ENCODE data around the gene HEG1.
"Not testable (repeated sequence)": the region's sequence is repeated elsewhere in the genome, so short reads cannot be mapped to it uniquely, and the experiment has no call there.

HEG1 gene, protein sequence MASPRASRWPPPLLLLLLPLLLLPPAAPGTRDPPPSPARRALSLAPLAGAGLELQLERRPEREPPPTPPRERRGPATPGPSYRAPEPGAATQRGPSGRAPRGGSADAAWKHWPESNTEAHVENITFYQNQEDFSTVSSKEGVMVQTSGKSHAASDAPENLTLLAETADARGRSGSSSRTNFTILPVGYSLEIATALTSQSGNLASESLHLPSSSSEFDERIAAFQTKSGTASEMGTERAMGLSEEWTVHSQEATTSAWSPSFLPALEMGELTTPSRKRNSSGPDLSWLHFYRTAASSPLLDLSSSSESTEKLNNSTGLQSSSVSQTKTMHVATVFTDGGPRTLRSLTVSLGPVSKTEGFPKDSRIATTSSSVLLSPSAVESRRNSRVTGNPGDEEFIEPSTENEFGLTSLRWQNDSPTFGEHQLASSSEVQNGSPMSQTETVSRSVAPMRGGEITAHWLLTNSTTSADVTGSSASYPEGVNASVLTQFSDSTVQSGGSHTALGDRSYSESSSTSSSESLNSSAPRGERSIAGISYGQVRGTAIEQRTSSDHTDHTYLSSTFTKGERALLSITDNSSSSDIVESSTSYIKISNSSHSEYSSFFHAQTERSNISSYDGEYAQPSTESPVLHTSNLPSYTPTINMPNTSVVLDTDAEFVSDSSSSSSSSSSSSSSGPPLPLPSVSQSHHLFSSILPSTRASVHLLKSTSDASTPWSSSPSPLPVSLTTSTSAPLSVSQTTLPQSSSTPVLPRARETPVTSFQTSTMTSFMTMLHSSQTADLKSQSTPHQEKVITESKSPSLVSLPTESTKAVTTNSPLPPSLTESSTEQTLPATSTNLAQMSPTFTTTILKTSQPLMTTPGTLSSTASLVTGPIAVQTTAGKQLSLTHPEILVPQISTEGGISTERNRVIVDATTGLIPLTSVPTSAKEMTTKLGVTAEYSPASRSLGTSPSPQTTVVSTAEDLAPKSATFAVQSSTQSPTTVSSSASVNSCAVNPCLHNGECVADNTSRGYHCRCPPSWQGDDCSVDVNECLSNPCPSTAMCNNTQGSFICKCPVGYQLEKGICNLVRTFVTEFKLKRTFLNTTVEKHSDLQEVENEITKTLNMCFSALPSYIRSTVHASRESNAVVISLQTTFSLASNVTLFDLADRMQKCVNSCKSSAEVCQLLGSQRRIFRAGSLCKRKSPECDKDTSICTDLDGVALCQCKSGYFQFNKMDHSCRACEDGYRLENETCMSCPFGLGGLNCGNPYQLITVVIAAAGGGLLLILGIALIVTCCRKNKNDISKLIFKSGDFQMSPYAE (N-terminal part only)

DNA sequence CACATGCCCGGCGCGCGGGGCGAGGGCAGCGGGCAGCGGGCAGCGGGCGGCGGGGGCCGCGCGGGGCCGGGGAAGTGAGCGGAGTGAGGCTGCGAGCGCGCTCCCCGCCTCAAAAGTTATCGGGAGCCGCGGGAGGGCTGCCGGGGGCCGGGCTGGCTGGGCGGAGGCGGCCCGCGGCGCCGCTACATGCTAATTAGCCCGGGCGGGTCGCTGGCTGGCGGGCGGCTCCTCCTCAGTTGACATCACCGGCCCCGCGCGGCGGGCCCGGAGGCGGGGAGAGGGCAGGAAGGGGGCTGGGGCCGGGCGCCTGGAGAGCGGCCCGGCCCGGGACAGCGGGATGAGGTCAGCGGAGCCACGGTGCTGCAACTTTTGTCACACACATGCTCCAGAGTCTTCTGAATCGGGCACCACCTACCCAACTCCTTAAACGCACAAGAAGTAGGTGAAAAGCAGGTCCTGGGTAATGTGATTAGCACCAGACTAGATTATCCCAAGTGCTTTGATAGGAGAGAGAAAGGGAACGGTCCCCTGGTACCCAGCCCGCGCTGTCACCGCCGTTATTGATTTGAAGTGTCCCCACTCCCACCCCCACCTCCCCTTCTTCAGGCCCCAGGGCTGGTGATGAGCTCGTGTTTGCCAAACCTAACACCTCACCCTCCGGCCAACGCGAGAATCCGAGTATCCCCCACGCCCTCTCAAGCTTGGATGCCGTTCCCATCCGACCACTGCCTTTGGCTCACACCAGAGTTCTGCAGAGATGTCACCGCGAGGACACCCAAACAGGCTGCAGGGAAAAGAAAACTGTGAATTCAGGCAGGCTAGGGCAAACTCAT, at the start of gene HEG1:
Gene HEG1 (minus strand): TSS at position 85 of the 833 bp plus-strand sequence. CDS start 107 bp downstream, outside the sequence.
- intact Hi-C loops (cut with DNase I), result loop anchor here (5.0 to 10.0 kb wide), 2 partner anchors 59 to 69 kb away; no protein-coding TSS in a partner anchor
- DNase-seq, result peak; percentile 49 to 93 (median 83)

DNA sequence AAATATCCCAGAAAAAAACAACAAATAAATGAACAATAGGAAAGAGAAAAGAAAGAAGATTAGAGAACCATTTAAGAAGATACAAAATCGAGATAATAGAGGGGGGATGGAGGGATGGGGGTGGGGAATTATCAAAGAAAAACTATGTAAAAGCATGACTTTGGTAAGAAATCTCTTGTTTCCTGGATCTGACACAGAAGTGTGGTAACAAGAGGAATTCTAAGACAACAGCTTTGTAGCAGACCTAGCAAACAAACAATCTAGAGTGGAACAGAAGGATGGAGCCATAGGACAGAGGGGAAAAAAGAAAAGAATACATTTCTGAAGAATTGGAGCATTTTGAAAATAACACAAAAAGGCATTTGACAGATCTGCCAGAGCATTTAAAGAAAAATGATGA, 49.3 kb upstream of the HEG1 start:
- intact Hi-C loops (cut with DNase I), result no loop called here

DNA sequence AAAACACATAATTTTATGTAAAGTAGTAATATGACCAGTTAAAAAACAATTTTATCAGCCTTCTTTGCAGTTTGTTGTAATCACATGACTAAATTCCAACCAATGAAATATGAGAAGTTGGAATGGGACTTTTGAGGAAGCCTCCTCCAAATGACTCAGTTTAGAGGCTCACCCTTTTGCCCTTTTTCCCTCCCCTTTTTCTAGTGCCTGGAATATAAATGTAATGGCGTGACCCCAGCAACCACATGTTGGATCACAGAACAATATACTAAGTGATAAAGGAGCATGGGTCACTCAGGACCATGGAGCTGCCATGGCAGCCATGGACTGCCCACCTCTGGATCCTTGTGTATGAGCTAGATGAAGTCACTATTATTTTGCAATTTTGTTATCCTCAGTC, 48.8 kb upstream of the HEG1 start:
- no peak for DNase-seq
- intact Hi-C loops (cut with DNase I), result no loop called here

More for the DNA sequence above, 49.3 kb upstream of the HEG1 start:
- DNase-seq, result no peak

DNA sequence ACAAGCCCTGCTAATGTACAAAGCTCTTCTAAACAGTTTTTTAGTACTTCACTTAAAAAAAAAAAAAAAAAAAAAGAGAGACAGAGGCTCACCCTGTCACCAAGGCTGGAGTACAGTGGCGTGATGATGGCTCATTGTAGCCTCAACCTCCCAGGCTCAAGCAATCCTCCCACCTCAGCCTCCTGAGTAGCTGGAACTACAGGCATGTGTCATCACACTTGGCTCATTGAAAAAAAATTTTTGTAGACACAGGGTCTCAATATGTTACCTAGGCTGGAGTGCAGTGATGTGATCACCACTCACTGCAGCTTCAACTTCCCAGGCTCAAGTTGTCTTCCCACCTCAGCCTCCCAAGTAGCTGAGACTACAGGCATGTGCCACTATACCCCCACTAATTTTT, 47.6 kb upstream of the HEG1 start:
- intact Hi-C loops (cut with DNase I), result no loop called here
- no peak for DNase-seq

DNA sequence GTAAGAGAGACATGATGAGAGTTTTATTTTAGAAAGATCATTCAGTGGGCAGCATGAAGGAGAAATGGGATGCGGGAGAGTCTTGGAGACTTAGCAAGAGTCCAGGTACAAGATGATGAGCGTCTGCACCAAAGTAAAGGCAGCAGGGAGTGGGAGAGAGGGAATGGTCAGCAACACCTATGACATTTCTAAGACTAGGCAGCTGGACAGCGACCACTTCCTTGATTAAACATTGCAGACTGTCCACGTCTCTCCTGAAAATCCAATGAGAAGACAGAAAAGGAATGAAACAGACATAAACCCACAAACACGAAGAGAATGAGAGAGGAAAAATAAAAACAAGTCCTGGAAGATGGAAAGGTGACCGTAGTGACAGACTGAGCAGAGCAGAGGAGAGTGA, 46.7 kb upstream of the HEG1 start:
- intact Hi-C loops (cut with DNase I), result no loop called here

DNA sequence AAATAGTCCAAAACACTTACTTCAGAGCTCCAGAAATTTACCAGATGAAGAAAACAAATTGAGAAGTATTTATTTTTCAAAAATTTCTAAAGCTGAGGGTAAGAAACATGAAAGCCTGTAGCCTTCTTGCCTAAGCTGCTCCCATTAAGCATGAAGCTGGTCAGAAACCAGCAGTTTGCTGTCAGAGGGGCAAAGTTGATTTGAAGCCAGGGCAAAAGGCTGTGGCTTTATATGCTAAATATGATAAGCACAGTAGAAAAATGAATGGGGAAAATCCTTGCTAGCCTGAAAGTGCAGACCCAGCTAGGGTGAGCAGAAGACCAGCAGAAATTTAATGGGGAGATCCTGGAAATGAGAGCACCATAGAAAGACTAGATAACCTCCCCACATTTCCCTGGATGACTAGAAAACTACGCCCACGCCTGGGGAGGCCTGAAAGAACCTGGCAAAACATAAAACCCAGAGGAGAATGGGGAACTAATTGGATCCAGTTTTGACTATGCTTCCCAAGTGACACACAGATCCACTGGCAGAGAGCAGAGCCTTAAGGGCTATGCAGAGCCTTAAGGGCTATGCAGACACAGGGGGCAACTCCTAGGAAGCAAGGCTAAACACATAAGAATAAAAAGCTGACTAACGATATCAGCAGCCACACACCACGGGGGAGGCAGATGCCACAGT, 43.0 kb upstream of the HEG1 start:
- intact Hi-C loops (cut with DNase I), result no loop called here
- DNase-seq, result no peak

More for the DNA sequence above, 46.7 kb upstream of the HEG1 start:
- DNase-seq, result no peak

DNA sequence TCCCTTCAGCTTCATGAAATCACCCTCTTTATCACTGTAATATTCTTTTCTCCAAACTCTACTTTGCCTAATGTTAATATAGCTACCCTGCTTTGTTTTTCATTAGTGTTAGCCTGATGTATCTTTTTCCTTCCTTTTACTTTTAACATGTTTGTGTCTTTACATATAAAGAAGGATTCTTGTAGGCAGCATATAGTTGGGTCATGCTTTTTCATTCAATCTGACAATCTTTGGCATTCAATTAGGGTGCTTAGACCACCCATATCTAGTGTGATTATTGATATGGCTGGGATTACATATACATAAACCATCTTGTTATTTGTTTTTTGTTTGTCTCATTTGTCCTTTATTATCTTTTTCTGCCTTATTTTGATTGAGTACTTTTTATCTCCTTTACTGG, 34.9 kb upstream of the HEG1 start:
- DNase-seq, result no peak
- intact Hi-C loops (cut with DNase I), result no loop called here

DNA sequence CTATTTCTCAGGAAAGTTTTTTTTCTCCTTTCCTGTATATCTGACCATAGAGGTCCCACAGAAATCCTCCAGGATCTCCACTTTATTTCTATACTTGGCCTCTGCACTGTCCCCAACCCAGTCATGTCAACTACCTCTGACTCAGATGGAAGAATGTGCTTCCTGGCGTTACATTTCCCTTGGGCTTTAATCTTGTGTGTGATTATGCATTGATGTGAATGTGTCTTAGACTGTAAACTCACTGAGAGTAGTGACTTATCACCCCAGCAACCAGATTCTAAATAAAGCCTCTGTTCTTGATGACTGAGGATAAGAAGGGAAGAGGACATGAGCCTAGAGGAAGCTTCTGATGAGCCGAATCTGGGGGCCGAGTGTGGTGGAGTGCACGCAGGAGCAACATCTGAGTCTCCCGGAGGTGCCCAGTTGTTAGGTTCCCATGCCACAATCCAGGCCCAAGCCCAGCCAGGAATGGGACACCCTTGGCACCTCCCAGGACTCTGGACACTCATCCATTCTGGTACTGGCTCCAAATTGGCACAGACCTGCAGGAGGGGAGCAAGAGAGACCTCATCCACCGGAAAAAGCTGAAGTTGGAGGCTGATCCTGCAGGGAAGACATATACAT, 32.1 kb upstream of the HEG1 start:
- intact Hi-C loops (cut with DNase I), result no loop called here
- peak in 1 of 42 donors; percentile 30 for DNase-seq

DNA sequence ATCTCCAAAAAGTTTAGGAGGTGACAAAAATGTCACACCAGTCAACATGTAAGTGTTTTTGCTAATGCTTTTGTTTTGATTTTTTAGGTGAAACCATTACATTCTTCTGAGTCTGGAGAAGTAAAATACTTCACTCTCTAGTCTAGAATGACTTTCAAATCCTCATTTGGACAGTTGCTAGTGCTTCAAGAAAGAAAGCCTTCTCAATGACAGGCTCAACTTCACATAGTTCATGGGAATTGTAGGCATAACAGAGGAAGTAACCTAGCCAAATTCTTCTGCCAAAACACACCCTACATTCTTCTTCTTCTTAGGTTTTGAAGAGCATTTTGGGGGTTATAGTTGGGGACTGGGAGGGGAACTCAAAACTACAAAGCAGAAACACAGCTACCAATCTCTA, 29.4 kb upstream of the HEG1 start:
- intact Hi-C loops (cut with DNase I), result no loop called here
- no peak for DNase-seq

DNA sequence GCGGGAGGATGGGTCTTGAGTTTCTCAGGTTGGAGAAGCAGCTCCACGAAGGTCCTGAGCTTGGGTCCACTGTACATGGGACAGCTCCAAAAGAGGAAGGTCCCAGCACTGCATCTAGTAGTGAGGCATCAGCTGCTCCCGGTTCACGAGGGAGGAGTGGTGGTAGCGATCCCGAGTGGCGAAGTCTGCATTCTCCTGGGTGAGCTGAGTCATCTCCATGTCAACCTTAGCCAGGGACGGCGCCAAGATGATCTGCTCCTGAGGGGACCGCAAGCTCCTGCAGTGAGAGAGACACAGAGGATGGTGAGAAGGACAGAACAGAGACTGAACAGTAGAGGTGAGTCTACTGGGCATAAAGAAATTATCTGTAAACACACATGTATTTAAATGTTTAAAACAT, 28.0 kb upstream of the HEG1 start:
- intact Hi-C loops (cut with DNase I), result no loop called here
- DNase-seq, result peak in 10 of 42 donors; percentile 8 to 51 (median 26)

DNA sequence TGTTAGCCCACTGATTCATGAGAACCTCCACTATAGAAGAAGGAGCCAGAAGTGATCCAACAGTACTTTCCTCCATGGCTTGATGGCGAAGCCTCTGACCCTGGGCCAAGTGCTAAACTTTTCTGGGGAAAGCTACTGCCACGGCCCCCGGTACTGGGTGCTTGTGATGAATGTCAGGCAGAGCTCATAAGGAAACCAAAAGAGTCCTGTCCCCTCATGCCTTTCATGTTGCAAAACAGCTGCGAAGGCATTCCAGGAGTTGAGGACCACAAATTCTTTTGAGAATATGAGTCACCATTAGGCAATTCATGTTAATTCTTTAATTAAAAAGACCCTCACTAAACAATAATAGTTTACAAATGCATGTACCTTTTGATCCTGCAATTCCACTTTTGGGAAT, 26.5 kb upstream of the HEG1 start:
- peak in 1 of 42 donors; percentile 32 for DNase-seq
- intact Hi-C loops (cut with DNase I), result not testable (repeated sequence)

DNA sequence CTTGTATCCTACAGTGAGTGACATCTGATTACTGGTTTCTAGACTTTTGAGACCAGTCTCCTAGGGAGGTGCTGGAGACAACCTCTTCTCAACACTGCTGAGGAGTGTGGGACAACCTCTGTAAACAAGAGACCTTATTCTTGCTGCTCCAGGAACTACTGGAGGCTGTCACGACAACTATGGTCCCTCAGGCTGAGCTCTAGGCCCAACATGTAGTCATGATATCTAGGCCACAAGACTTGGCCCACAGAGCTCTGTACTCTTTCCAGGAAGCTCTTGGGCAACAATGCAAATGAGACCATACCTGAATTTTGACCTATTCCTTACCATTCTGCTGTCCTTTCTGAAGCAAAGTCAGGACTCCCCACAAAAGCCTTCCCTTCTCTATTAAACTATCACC, 24.3 kb upstream of the HEG1 start:
- intact Hi-C loops (cut with DNase I), result no loop called here
- DNase-seq, result peak in 1 of 42 donors; percentile 13

DNA sequence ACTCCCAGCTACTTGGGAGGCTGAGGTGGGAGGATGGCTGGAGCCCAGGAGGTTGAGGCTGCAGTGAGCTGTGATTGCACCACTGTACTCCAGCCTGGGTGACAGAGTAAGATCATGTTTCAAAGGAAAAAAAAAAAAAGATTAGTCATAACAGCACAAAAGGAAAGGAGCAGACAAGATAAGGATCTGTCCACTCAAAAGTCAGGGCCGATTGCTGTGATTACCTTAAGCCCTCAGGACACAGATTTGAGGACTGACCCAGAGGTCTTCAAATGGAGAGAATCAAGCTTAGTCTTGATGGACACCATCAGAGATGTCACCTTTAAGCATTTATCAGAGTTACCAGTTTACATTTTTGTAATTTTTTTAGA, 23.9 kb upstream of the HEG1 start:
- no peak for DNase-seq
- intact Hi-C loops (cut with DNase I), result no loop called here

DNA sequence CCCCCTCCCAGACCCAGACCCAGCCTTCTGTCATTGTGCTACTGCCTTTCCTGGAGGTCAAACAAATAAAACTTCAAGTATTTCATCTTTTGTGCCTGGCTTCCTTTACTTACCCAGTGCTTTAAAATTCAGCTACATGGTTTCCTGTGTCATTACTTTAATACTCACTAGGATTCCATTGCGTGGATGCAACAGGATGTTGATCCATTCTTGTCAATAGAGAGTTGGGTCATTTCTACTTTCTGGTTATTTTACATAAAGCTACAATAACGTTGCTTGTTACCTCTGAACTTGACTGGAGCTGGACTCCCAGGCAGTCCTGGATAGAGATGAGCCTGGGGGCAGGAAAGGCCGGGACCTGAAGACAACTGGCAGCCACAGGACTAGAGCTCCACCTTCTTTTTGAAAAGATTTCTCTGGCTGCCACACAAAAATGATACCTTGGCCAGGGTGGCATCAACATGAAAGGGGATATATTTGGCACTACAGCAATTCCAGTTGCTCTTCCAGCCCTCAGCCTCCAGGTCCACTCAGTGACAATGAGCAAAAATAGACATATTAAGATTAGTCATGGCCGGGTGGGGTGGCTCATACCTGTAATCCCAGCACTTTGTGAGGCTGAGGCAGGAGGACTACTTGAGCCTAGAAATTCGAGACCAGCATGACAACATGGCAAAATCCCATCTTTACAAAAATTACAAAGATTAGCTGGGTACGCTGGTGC, 23.3 kb upstream of the HEG1 start:
- intact Hi-C loops (cut with DNase I), result no loop called here
- DNase-seq, result peak in 1 of 42 donors; percentile 35

DNA sequence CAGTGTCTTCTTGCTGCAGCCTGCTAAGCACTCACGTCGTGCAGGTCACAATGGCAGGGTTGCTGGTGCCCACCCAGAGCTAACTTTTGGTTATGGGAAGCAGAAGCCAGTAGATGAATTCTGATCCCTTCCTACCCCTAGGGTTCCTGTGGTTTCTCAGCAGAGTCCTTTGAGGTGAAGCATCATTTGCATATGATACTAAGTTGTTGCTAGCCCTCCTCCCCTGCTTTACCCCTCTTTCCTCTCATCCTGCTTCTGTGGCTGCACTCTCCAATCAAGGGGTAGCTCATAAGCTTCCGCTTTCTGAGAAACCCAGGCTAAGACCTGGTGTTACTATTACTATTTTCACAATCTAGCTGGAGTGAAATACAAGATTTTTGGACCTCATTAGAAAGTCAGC, 22.1 kb upstream of the HEG1 start:
- intact Hi-C loops (cut with DNase I), result no loop called here
- no peak for DNase-seq

DNA sequence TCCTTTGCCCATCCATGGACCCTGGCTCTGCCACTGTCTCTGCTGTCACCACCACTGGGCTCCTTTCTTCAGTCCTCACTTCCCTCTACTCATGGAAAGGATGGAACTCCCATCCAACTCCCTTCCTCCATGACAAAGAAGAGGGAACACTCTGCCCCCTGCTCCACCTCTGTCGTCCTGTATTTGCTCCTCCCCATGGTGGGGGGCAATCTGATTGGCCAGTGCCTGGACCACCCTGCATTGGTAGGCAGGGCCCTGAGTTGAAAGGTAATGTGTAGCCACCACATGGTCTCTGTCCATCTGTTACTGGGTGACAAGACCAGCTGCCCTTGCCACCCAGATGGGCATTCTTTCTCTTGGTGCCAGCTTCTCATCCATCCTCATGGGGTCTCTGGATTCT, 20.7 kb upstream of the HEG1 start:
- intact Hi-C loops (cut with DNase I), result no loop called here
- DNase-seq, result peak in 1 of 42 donors; percentile 33

DNA sequence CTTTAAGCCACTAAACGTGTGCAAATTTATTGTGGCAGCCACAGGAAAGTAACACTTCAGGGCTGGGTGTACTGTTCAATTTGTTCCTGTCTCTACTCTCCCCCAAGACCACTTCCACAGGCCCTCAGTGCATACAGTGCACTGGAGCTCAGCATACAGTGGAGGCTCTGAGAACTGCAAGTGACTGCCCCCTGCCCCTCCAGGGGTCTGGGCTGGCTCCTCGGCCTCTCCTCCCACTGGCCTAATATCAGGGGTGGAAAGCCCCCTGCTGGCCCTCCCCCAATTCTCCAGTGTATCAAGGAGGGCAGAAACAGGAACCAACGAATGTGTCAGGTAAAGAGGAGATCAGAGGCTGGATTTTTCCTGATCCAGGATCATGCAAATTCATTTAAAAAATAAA, 19.9 kb upstream of the HEG1 start:
- DNase-seq, result peak in 1 of 42 donors; percentile 25
- intact Hi-C loops (cut with DNase I), result no loop called here
